AG04449 (cell line): ENCODE data around the gene CLEC5A.
"Not testable (repeated sequence)": the region's sequence is repeated elsewhere in the genome, so short reads cannot be mapped to it uniquely, and the experiment has no call there.

Source experiments
- CTCF ChIA-PET: fragments of 350-600 bp; formaldehyde crosslinking; extraction: SDS; loops from one replicate; lab custom pipeline; 2021; ENCODE audit warnings: antibody characterized with exemption; lab: Yijun Ruan, JAX
- POLR2A ChIA-PET: fragments of 400-600, 350-600 bp; formaldehyde crosslinking; extraction: SDS; loops from one replicate; lab custom pipeline; 2020; ENCODE audit warnings: antibody characterized with exemption, inconsistent platforms; lab: Yijun Ruan, JAX
- DNase-seq: peaks from one replicate; pipeline ENCODE4 v3.0.0-alpha.2; 2010; ENCODE audit warnings: low read depth, low spot score
- H3K4me3 ChIP-seq: 2 replicates; pipeline ENCODE4 v1.5.1; 2011; ENCODE audit warnings: low read depth, mild to moderate bottlenecking, control low read depth, low read length
- CTCF ChIP-seq: IDR thresholded peaks from one replicate; pipeline ENCODE4 v1.5.1; 2011; ENCODE audit warnings: mild to moderate bottlenecking, moderate library complexity, low read length, control low read depth, inconsistent platforms; ENCODE audit not compliant: insufficient read depth; ENCODE audit errors: missing control alignments

CLEC5A gene

DNA sequence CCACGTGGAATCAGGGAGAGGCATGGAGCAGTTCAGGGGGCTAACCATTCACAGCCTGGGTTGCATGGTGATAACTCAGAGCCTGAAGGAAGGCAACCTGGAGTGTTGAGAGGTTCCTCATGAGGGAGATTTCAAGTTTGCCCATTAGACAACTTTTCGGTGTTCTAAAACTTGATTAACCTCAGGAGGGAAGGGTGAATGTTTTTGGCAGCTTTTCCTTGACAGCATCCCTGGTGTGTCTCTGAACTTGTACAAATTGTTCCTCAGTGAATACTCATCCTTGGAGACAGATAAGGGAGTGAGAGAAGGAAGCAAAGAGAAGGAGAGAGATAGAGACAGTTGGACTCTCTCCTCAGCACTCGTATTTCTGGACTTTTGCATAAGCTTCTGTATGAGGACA, 30.7 kb downstream of the CLEC5A start, which contains the start of gene OR9A4:
OR9A4 (plus strand) TSS at position 301 of the 400 bp plus-strand sequence. CDS start 2,477 bp downstream, outside the sequence.
- DNase-seq, result no peak
- ChIA-PET CTCF (no interaction called here), POLR2A (no interaction called here)
- no peak within 1 kb of the TSS for H3K4me3 ChIP-seq
- TF ChIP-seq CTCF, result no peak

DNA sequence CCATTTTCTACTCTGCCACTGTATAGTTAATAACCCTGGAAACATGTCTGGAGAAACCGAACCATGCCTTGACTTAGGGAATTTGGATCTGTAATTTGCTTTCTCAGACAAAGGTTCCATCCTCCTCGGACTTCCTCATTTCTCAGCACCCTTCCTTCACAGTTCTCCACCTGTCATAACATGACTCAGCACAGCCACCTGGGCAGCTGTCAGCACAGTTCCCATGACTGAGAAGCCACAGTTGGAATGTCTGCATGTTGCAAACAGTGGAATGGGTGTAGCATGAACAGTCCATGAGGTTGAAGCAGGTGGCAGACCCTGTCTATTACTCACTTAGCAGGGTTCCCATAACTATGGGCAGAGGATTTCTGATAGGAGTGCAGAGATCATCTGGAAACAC, 31.2 kb downstream of the CLEC5A start:
- POLR2A ChIA-PET, result no interaction called here
- H3K4me3 ChIP-seq, result no peak overlapping the region
- DNase-seq, result no peak
- no peak for TF ChIP-seq CTCF
- CTCF ChIA-PET, result no interaction called here

- ChIA-PET CTCF (no interaction called here), POLR2A (no interaction called here)
- no peak for TF ChIP-seq CTCF
- no peak for DNase-seq
- H3K4me3 ChIP-seq, result no peak overlapping the region
Measured at GRCh38 chr7:141911391-141911790, 35.4 kb downstream of the CLEC5A start.

GRCh38 chr7:141906285-141906684, 40.5 kb downstream of the CLEC5A start:
- POLR2A ChIA-PET, result no interaction called here
- CTCF ChIA-PET, result no interaction called here
- no peak for TF ChIP-seq CTCF
- no peak for DNase-seq
- H3K4me3 ChIP-seq, result no peak overlapping the region

GRCh38 chr7:141899366-141899765, 47.4 kb downstream of the CLEC5A start:
- DNase-seq, H3K4me3 ChIP-seq, CTCF ChIA-PET, POLR2A ChIA-PET: not testable (repeated sequence)

GRCh38 chr7:141891336-141891735, 55.4 kb downstream of the CLEC5A start:
- TF ChIP-seq CTCF, result no peak
- CTCF ChIA-PET, result no interaction called here
- DNase-seq, result no peak
- no peak overlapping the region for H3K4me3 ChIP-seq
- POLR2A ChIA-PET, result no interaction called here

GRCh38 chr7:141889321-141889720, 57.5 kb downstream of the CLEC5A start:
- no peak for DNase-seq
- ChIA-PET POLR2A (no interaction called here), CTCF (no interaction called here)
- no peak for TF ChIP-seq CTCF
- no peak overlapping the region for H3K4me3 ChIP-seq
